HEK293 (cell line): Measurements from ENCODE around the gene ITGA3.

ENCODE experiments used
- CTCF ChIA-PET: fragments of 350-600 bp; formaldehyde crosslinking; extraction: SDS; loops from one replicate; lab custom pipeline; 2021; ENCODE audit warnings: antibody characterized with exemption; lab: Yijun Ruan, JAX
- POLR2A ChIA-PET: fragments of 300-600 bp; formaldehyde crosslinking; extraction: SDS; loops from one replicate; lab custom pipeline; 2020; ENCODE audit warnings: antibody characterized with exemption, inconsistent platforms; lab: Yijun Ruan, JAX
- H3K27ac ChIP-seq: fragments of 200-500 bp; sonication (Bioruptor generic); 2 replicates; pipeline ENCODE4 v1.5.1; 2014; ENCODE audit warnings: low read depth, low read length, control low read depth, inconsistent platforms; ENCODE audit errors: extremely low read depth
- H3K36me3 ChIP-seq, 2 experiments: fragments of 200-500 bp in 1 of 2; sonication (Bioruptor generic) in 1 of 2; 1 replicate in 1 of 2; 2 replicates in 1 of 2; pipeline ENCODE4 v1.5.1; 2014 to 2017; ENCODE audit warnings: inconsistent platforms in 2 of 2, low read length in 2 of 2; ENCODE audit not compliant: control insufficient read depth in 2 of 2, insufficient read depth in 1 of 2
- H3K4me1 ChIP-seq: fragments of 200-500 bp; sonication (Bioruptor generic); 2 replicates; pipeline ENCODE4 v1.5.1; 2014; ENCODE audit warnings: mild to moderate bottlenecking, low read length, inconsistent platforms; ENCODE audit not compliant: control insufficient read depth, insufficient read depth
- H3K4me3 ChIP-seq: 2 replicates; pipeline ENCODE4 v1.5.1; 2011; ENCODE audit warnings: low read depth, mild to moderate bottlenecking, control low read depth, low read length, moderate library complexity
- H3K9me3 ChIP-seq: fragments of 200-500 bp; sonication (Bioruptor generic); 2 replicates; pipeline ENCODE4 v1.5.1; 2014; ENCODE audit warnings: low read depth, low read length, inconsistent platforms; ENCODE audit not compliant: control insufficient read depth, insufficient read depth
- BCL11A ChIP-seq: fragments of 450-650 bp; formaldehyde crosslinking; IDR thresholded peaks from 2 replicates; pipeline ENCODE4 v1.5.1; 2016; ENCODE audit warnings: low read depth, missing biosample characterization, missing genetic modification characterization
- GLIS1 ChIP-seq: fragments of 450-650 bp; formaldehyde crosslinking; IDR thresholded peaks from 2 replicates; pipeline ENCODE4 v1.5.1; 2016; ENCODE audit warnings: missing biosample characterization, missing genetic modification characterization
- KLF16 ChIP-seq: fragments of 450-650 bp; formaldehyde crosslinking; IDR thresholded peaks from 2 replicates; pipeline ENCODE4 v1.5.1; 2017; ENCODE audit warnings: missing biosample characterization, missing genetic modification characterization
- KLF8 ChIP-seq: fragments of 450-650 bp; formaldehyde crosslinking; IDR thresholded peaks from 2 replicates; pipeline ENCODE4 v1.5.1; 2016; ENCODE audit warnings: missing biosample characterization, missing genetic modification characterization
- PRDM1 ChIP-seq: fragments of 450-650 bp; formaldehyde crosslinking; IDR thresholded peaks from 2 replicates; pipeline ENCODE4; 2016; ENCODE audit warnings: missing biosample characterization, missing genetic modification characterization
- PRDM6 ChIP-seq: fragments of 450-650 bp; formaldehyde crosslinking; IDR thresholded peaks from 2 replicates; pipeline ENCODE4 v1.5.1; 2017; ENCODE audit warnings: missing biosample characterization, missing genetic modification characterization
- REPIN1 ChIP-seq: fragments of 450-650 bp; formaldehyde crosslinking; IDR thresholded peaks from 2 replicates; pipeline ENCODE4 v1.5.1; 2017; ENCODE audit warnings: missing biosample characterization, missing genetic modification characterization, low read depth
- YY1 ChIP-seq: fragments of 450-650 bp; formaldehyde crosslinking; IDR thresholded peaks from 2 replicates; pipeline ENCODE4 v1.5.1; 2018; ENCODE audit warnings: missing biosample characterization, missing genetic modification characterization
- ZBTB6 ChIP-seq: fragments of 450-650 bp; formaldehyde crosslinking; IDR thresholded peaks from 2 replicates; pipeline ENCODE4 v1.5.1; 2017; ENCODE audit warnings: missing biosample characterization, missing genetic modification characterization
- ZEB2 ChIP-seq: fragments of 450-650 bp; formaldehyde crosslinking; IDR thresholded peaks from 2 replicates; pipeline ENCODE4 v1.5.1; 2016; ENCODE audit warnings: missing biosample characterization, missing genetic modification characterization
- ZNF132 ChIP-seq: fragments of 450-650 bp; formaldehyde crosslinking; IDR thresholded peaks from 2 replicates; pipeline ENCODE4 v1.5.1; 2017; ENCODE audit warnings: missing biosample characterization, missing genetic modification characterization, borderline replicate concordance
- ZNF169 ChIP-seq: fragments of 450-650 bp; formaldehyde crosslinking; IDR thresholded peaks from 2 replicates; pipeline ENCODE4 v1.5.1; 2016; ENCODE audit warnings: missing biosample characterization, missing genetic modification characterization
- ZNF449 ChIP-seq: fragments of 450-650 bp; formaldehyde crosslinking; IDR thresholded peaks from 2 replicates; pipeline ENCODE4 v1.5.1; 2017; ENCODE audit warnings: missing biosample characterization, mild to moderate bottlenecking, missing genetic modification characterization, moderate library complexity
- ZNF513 ChIP-seq: fragments of 450-650 bp; IDR thresholded peaks from 2 replicates; pipeline ENCODE4 v1.5.1; 2018; ENCODE audit warnings: missing biosample characterization, missing genetic modification characterization
- ZNF514 ChIP-seq: fragments of 450-650 bp; formaldehyde crosslinking; IDR thresholded peaks from 2 replicates; pipeline ENCODE4 v1.5.1; 2016; ENCODE audit warnings: missing biosample characterization, missing genetic modification characterization
- ZNF529 ChIP-seq: fragments of 450-650 bp; formaldehyde crosslinking; IDR thresholded peaks from 2 replicates; pipeline ENCODE4 v1.5.1; 2017; ENCODE audit warnings: missing genetic modification characterization, missing biosample characterization; ENCODE audit not compliant: insufficient replicate concordance
- ZNF549 ChIP-seq: fragments of 450-650 bp; IDR thresholded peaks from 2 replicates; pipeline ENCODE4 v1.5.1; 2018; ENCODE audit warnings: missing biosample characterization, missing genetic modification characterization, mild to moderate bottlenecking, inconsistent platforms, moderate library complexity
- ZNF571 ChIP-seq: fragments of 450-650 bp; formaldehyde crosslinking; IDR thresholded peaks from 2 replicates; pipeline ENCODE4 v1.5.0; 2017; ENCODE audit warnings: missing biosample characterization, missing genetic modification characterization
- ZNF621 ChIP-seq: fragments of 450-650 bp; formaldehyde crosslinking; IDR thresholded peaks from 2 replicates; pipeline ENCODE4 v1.5.1; 2017; ENCODE audit warnings: missing biosample characterization, missing genetic modification characterization
- ZNF624 ChIP-seq: fragments of 450-650 bp; formaldehyde crosslinking; IDR thresholded peaks from 2 replicates; pipeline ENCODE4 v1.5.1; 2017; ENCODE audit warnings: missing biosample characterization, missing genetic modification characterization
- ZNF664 ChIP-seq: fragments of 450-650 bp; formaldehyde crosslinking; IDR thresholded peaks from 2 replicates; pipeline ENCODE4 v1.5.1; 2016; ENCODE audit warnings: missing biosample characterization, missing genetic modification characterization
- ZNF701 ChIP-seq: fragments of 450-650 bp; formaldehyde crosslinking; IDR thresholded peaks from 2 replicates; pipeline ENCODE4 v1.5.1; 2016; ENCODE audit warnings: missing biosample characterization, missing genetic modification characterization
- ZSCAN18 ChIP-seq: fragments of 450-650 bp; formaldehyde crosslinking; IDR thresholded peaks from 2 replicates; pipeline ENCODE4 v1.5.1; 2016; ENCODE audit warnings: missing biosample characterization, missing genetic modification characterization
- ZXDB ChIP-seq: fragments of 450-650 bp; formaldehyde crosslinking; IDR thresholded peaks from 2 replicates; pipeline ENCODE4 v1.5.1; 2016; ENCODE audit warnings: missing biosample characterization, missing genetic modification characterization

ITGA3 gene

GRCh38 chr17:50027881-50028735, 27.8 kb upstream of the ITGA3 start:
- ChIA-PET POLR2A (no interaction called here), CTCF (interaction anchor here (0.6 to 8.9 kb wide), 11 partner anchors 12 to 149 kb away, joined by 3 to 171 read pairs (median 5); partner anchors contain the start of genes ITGA3 and PDK2)
- Histone ChIP-seq H3K36me3 (no peaks in the 10 kb centered on the region), H3K27ac (no peak overlapping the region), H3K9me3 (no peaks in the 10 kb centered on the region), H3K4me3 (no peak overlapping the region)
- no peak for TF ChIP-seq ZNF513 (tag by site-specific recombination)
- no peak for TF ChIP-seq ZNF529 (tag by site-specific recombination)
- no peak for TF ChIP-seq ZNF664 (tag by site-specific recombination)
- no peak for TF ChIP-seq ZXDB (tag by site-specific recombination)
- no peak for TF ChIP-seq KLF8 (tag by site-specific recombination)
- no peak for TF ChIP-seq KLF16 (tag by site-specific recombination)
- no peak for TF ChIP-seq ZBTB6 (tag by site-specific recombination)
- no peak for TF ChIP-seq ZNF169 (tag by site-specific recombination)
- TF ChIP-seq, all 188 proteins: peak for 0
- H3K4me1 ChIP-seq, result no peaks in the 10 kb centered on the region

GRCh38 chr17:50028736-50029120, 27.2 kb upstream of the ITGA3 start:
- no peaks in the 10 kb centered on the region for H3K9me3 ChIP-seq
- POLR2A ChIA-PET, result no interaction called here
- no peaks in the 10 kb centered on the region for H3K36me3 ChIP-seq
- H3K27ac ChIP-seq, result no peak overlapping the region
- H3K4me3 ChIP-seq, result no peak overlapping the region
- CTCF ChIA-PET, result interaction anchor here (0.7 to 8.9 kb wide), 6 partner anchors 27 to 64 kb away, joined by 3 to 171 read pairs (median 62); partner anchors contain the start of genes ITGA3 and PDK2
- no peaks in the 10 kb centered on the region for H3K4me1 ChIP-seq
- TF ChIP-seq ZBTB6 (tag by site-specific recombination) (no peak), ZNF514 (no peak), PRDM6 (tag by site-specific recombination) (no peak), ZNF621 (tag by site-specific recombination) (no peak), ZNF624 (tag by site-specific recombination) (no peak), PRDM1 (tag by site-specific recombination) (no peak), ZSCAN18 (tag by site-specific recombination) (no peak), ZEB2 (no peak), ZNF701 (no peak), ZNF132 (tag by site-specific recombination) (no peak), REPIN1 (no peak), BCL11A (tag by site-specific recombination) (no peak), ZNF571 (tag by site-specific recombination) (no peak), ZNF449 (tag by site-specific recombination) (no peak), ZNF549 (tag by site-specific recombination) (no peak), YY1 (no peak), GLIS1 (tag by site-specific recombination) (no peak)
